K562 (cell line): Measurements from ENCODE around the gene CHRNA9. TPM values are rescaled to one million over a fixed set of nuclear protein-coding genes. Genes with fewer than 3 reads are reported as not detected.

ENCODE experiments used
- ATAC-seq: fragments of 200-7000 bp; cut with Tn5 transposase; 3 replicates; pipeline ENCODE4 v1.9.1; 2020; ENCODE audit warnings: moderate library complexity
- BruUV-seq: library from RNA; stranded (reverse); fragments of 400-500 nt; replicated peaks from 2 replicates; lab custom pipeline; 2021; lab: Mats Ljungman, UMichigan
- CTCF ChIA-PET: fragments of 300-600 bp; formaldehyde crosslinking; extraction: SDS; loops from one replicate; lab custom pipeline; 2021; ENCODE audit warnings: low intra/inter-chr PET ratio; lab: Yijun Ruan, JAX
- POLR2A ChIA-PET: fragments of 300-600, 350-650 bp; sonication (Branson Sonifier 250); formaldehyde crosslinking; extraction: SDS; loops from one replicate; lab custom pipeline; 2021; ENCODE audit warnings: antibody characterized with exemption, inconsistent platforms; lab: Yijun Ruan, JAX
- DNase-seq, 4 experiments: peaks; one replicate each; pipeline versions ENCODE4 v3.0.0 to v3.0.0-alpha.2; 2011 to 2018; ENCODE audit warnings: low spot score in 3 of 4, mixed read lengths in 3 of 4; ENCODE audit errors: extremely low read depth in 1 of 4
- FAIRE-seq: peaks from 2 replicates; lab custom pipeline; 2011; peaks lifted over from hg19 to GRCh38; lab: Jason Lieb, UNC
- H2AFZ ChIP-seq: 2 replicates; pipeline ENCODE4 v1.6.0; 2011; ENCODE audit warnings: low read depth, low read length, control low read depth, inconsistent platforms
- H3K27ac ChIP-seq: fragments of 200-600 bp; 3 replicates; pipeline ENCODE4 v1.8.0; 2011; ENCODE audit warnings: low read depth, mild to moderate bottlenecking, control low read depth, inconsistent platforms, low read length, moderate library complexity, mixed read lengths; ENCODE audit errors: extremely low read depth
- H3K27me3 ChIP-seq, 2 experiments: fragments of 300-600 bp in 1 of 2; 2 replicates in 1 of 2; 3 replicates in 1 of 2; pipeline versions ENCODE4 v1.6.0 to v1.8.0; 2011; ENCODE audit warnings: inconsistent platforms in 2 of 2, low read length in 2 of 2, mild to moderate bottlenecking in 1 of 2, mixed read lengths in 1 of 2, moderate library complexity in 1 of 2; ENCODE audit not compliant: control insufficient read depth in 2 of 2, insufficient read depth in 2 of 2
- H3K36me3 ChIP-seq: fragments of 300-600 bp; 3 replicates; pipeline ENCODE4 v1.8.0; 2011; ENCODE audit warnings: mild to moderate bottlenecking, low read length, inconsistent platforms; ENCODE audit not compliant: control insufficient read depth, insufficient read depth
- H3K4me1 ChIP-seq, 2 experiments: fragments of 200-600 bp in 1 of 2; replicated peaks in 1 of 2; 2 replicates in 1 of 2; 3 replicates in 1 of 2; pipeline versions ENCODE4 v1.5.1 to v1.8.0; 2011; ENCODE audit warnings: inconsistent platforms in 2 of 2, low read length in 2 of 2, mild to moderate bottlenecking in 1 of 2, mixed read lengths in 1 of 2, moderate library complexity in 1 of 2; ENCODE audit not compliant: control insufficient read depth in 2 of 2, insufficient read depth in 2 of 2
- H3K4me2 ChIP-seq: 2 replicates; pipeline ENCODE4 v1.6.1; 2011; ENCODE audit warnings: low read length, control low read depth, inconsistent platforms, mixed read lengths; ENCODE audit not compliant: insufficient read depth
- H3K4me3 ChIP-seq: fragments of 200-600 bp; sonication (generic), shearing (Covaris generic); 2 replicates; pipeline ENCODE4 v1.5.1; 2016; ENCODE audit warnings: control low read depth, inconsistent platforms
- H3K79me2 ChIP-seq: fragments of 200-600 bp; 3 replicates; pipeline ENCODE4 v1.8.0; 2011; ENCODE audit warnings: low read length, inconsistent platforms; ENCODE audit not compliant: control insufficient read depth, insufficient read depth
- H3K9ac ChIP-seq, 2 experiments: 2 replicates each; pipeline versions ENCODE4 v1.6.0 to v1.6.1; 2011; ENCODE audit warnings: low read depth in 2 of 2, low read length in 2 of 2, control low read depth in 1 of 2, inconsistent platforms in 1 of 2, mild to moderate bottlenecking in 1 of 2, mixed read lengths in 1 of 2; ENCODE audit not compliant: insufficient read depth in 1 of 2
- H3K9me1 ChIP-seq: one replicate; pipeline ENCODE4 v1.6.0; 2011; ENCODE audit warnings: inconsistent platforms, mild to moderate bottlenecking, low read length, moderate library complexity; ENCODE audit not compliant: control insufficient read depth, insufficient read depth
- H3K9me3 ChIP-seq: replicated peaks from 2 replicates; pipeline ENCODE4 v1.5.1; 2011; ENCODE audit warnings: low read depth, low read length, inconsistent platforms; ENCODE audit not compliant: control insufficient read depth, insufficient read depth
- H4K20me1 ChIP-seq: replicated peaks from 2 replicates; pipeline ENCODE4 v1.6.1; 2011; ENCODE audit warnings: low read length, inconsistent platforms, mixed read lengths; ENCODE audit not compliant: control insufficient read depth, insufficient read depth
- CBX8 ChIP-seq: fragments of 200-600 bp; sonication (generic); IDR thresholded peaks from 2 replicates; pipeline ENCODE4 v1.6.1; 2012; ENCODE audit warnings: borderline replicate concordance, mixed run types, low read depth, mild to moderate bottlenecking, moderate library complexity, mixed read lengths, low read length, control low read depth, inconsistent platforms; ENCODE audit not compliant: poor library complexity, severe bottlenecking; ENCODE audit errors: extremely low read depth
- ERF ChIP-seq: fragments of 450-650 bp; formaldehyde crosslinking; IDR thresholded peaks from 2 replicates; pipeline ENCODE4 v1.4.0; 2020; ENCODE audit warnings: mild to moderate bottlenecking, mixed read lengths
- FOXM1 ChIP-seq, 2 experiments: fragments of 450-650 bp in 1 of 2; sonication (generic) in 1 of 2; formaldehyde crosslinking in 1 of 2; IDR thresholded peaks; 2 replicates each; pipeline versions ENCODE4 v1.6.1 to v1.9.0; 2017 to 2022; ENCODE audit warnings: low read depth in 2 of 2, mild to moderate bottlenecking in 2 of 2, missing genetic modification reagents in 1 of 2, moderate library complexity in 1 of 2
- MTA3 ChIP-seq: fragments of 450-650 bp; formaldehyde crosslinking; IDR thresholded peaks from 2 replicates; pipeline ENCODE4 v1.6.1; 2017; ENCODE audit warnings: mild to moderate bottlenecking, borderline replicate concordance
- POLR2AphosphoS2 ChIP-seq: IDR thresholded peaks from 2 replicates; pipeline ENCODE4 v1.6.1; 2012; ENCODE audit warnings: low read length, improper control_type of control experiment
- RBM25 ChIP-seq: fragments of 200-400 bp; formaldehyde crosslinking; IDR thresholded peaks from 2 replicates; pipeline ENCODE4 v1.6.1; 2018; ENCODE audit warnings: low read length, low read depth, moderate library complexity; ENCODE audit not compliant: severe bottlenecking
- USF1 ChIP-seq: sonication (generic); formaldehyde crosslinking; IDR thresholded peaks from 2 replicates; pipeline ENCODE4 v1.9.0; 2022; ENCODE audit warnings: mild to moderate bottlenecking, missing genetic modification reagents
- ZBTB1 ChIP-seq: sonication (generic); formaldehyde crosslinking; IDR thresholded peaks from 2 replicates; pipeline ENCODE4 v1.8.1; 2023; ENCODE audit warnings: missing genetic modification reagents, low read depth, mild to moderate bottlenecking, borderline replicate concordance
- ZBTB17 ChIP-seq: fragments of 450-650 bp; formaldehyde crosslinking; IDR thresholded peaks from 2 replicates; pipeline ENCODE4 v1.4.0; 2020; ENCODE audit warnings: mild to moderate bottlenecking
- ZNF316 ChIP-seq: fragments of 450-650 bp; IDR thresholded peaks from 2 replicates; pipeline ENCODE4 v1.6.1; 2016
- ZNF431 ChIP-seq: sonication (generic); formaldehyde crosslinking; IDR thresholded peaks from 2 replicates; pipeline ENCODE4 v1.8.0; 2022; ENCODE audit warnings: mild to moderate bottlenecking, missing genetic modification reagents
- WGBS: fragments of 100-300 bp; shearing (Covaris generic); methylation state at CpG from one replicate; pipeline ENCODE4 v1.1.6; 2016; ENCODE audit warnings: low coverage, mixed read lengths; ENCODE audit not compliant: insufficient coverage; ENCODE audit errors: missing lambda C conversion rate; 5-methylcytosine and 5-hydroxymethylcytosine counted together
- in situ Hi-C: fragments of 300-500 bp; cut with MboI; formaldehyde crosslinking; loops from 4 replicates; pipeline ENCODE4 v1.15.0; 2018; ENCODE audit warnings: inconsistent platforms, mixed read lengths
- intact Hi-C: fragments of 100-400 bp; cut with micrococcal nuclease; formaldehyde crosslinking; loops from 2 replicates; pipeline ENCODE4 v1.14.2; 2022
- polyA plus RNA-seq, 8 experiments: library from polyadenylated mRNA; depleted of rRNA in 4 of 8; stranded (reverse) in 5 of 8; unstranded in 3 of 8; fragments of >200 nt; fragmentation: Nextera tagmentation in 2 of 8; fragmentation: Illumina TruSeq in 1 of 8; extraction: Ambion mirVana in 2 of 8; extraction: Trizol in 1 of 8; gene quantifications; 2 replicates each; pipeline versions ENCODE4 v1.2.1 to v1.2.3, GENCODE V29; 2011 to 2014; ENCODE audit warnings: inconsistent platforms in 1 of 8, missing spikeins in 1 of 8
- total RNA-seq, 7 experiments: library from RNA; depleted of rRNA in 6 of 7; stranded (reverse); fragments of >200 nt in 6 of 7; fragmentation: Illumina TruSeq in 2 of 7; extraction: Trizol in 2 of 7; gene quantifications; 2 replicates each; pipeline versions ENCODE4 v1.2.1 to v1.2.3, GENCODE V29; 2011 to 2021; ENCODE audit warnings: low replicate concordance in 1 of 7
- TF ChIP-seq, protein P1 (sequence below): sonication (generic); formaldehyde crosslinking; IDR thresholded peaks from 2 replicates; pipeline ENCODE4 v1.8.0; 2023; ENCODE audit warnings: mild to moderate bottlenecking, missing genetic modification reagents

Gene CHRNA9
- total and polyA plus RNA-seq, 9 of the 15 experiments (the other 6 are each of a cell fraction or from before 2014, with no cell fraction given): not detected

GRCh38 chr4:40349561-40350198, 14.5 kb downstream of the CHRNA9 start:
- FAIRE-seq (no peak), ATAC-seq (no peak), DNase-seq (no peak)
- H3K4me3 ChIP-seq: no peak overlapping the region
- POLR2A ChIA-PET: interaction anchor here (0.8 kb wide), 1 partner anchor 132 kb away, joined by 3 read pairs; no protein-coding TSS in a partner anchor
- CTCF ChIA-PET: no interaction called here
- H3K9me1 ChIP-seq: no peaks in the 10 kb centered on the region
- H3K9ac ChIP-seq: no peak overlapping the region
- WGBS: 0% methylated on average over 5 of the region's 5 CpGs
- TF ChIP-seq ZBTB1 (CRISPR knock-in tag) (no peak), CBX8 (no peak), POLR2AphosphoS2 (no peak), ZBTB17 (CRISPR knock-in tag) (no peak), MTA3 (no peak), ERF (no peak), ZNF316 (no peak), RBM25 (no peak), ZNF431 (no peak), USF1 (CRISPR knock-in tag) (no peak), FOXM1 (IDR thresholded peaks at IDR 0.05; ENCODE audit: low read depth) (no peak), FOXM1 (CRISPR knock-in tag; IDR thresholded peaks at IDR 0.05; ENCODE audit: low read depth) (no peak)
- TF ChIP-seq, protein P1, sequence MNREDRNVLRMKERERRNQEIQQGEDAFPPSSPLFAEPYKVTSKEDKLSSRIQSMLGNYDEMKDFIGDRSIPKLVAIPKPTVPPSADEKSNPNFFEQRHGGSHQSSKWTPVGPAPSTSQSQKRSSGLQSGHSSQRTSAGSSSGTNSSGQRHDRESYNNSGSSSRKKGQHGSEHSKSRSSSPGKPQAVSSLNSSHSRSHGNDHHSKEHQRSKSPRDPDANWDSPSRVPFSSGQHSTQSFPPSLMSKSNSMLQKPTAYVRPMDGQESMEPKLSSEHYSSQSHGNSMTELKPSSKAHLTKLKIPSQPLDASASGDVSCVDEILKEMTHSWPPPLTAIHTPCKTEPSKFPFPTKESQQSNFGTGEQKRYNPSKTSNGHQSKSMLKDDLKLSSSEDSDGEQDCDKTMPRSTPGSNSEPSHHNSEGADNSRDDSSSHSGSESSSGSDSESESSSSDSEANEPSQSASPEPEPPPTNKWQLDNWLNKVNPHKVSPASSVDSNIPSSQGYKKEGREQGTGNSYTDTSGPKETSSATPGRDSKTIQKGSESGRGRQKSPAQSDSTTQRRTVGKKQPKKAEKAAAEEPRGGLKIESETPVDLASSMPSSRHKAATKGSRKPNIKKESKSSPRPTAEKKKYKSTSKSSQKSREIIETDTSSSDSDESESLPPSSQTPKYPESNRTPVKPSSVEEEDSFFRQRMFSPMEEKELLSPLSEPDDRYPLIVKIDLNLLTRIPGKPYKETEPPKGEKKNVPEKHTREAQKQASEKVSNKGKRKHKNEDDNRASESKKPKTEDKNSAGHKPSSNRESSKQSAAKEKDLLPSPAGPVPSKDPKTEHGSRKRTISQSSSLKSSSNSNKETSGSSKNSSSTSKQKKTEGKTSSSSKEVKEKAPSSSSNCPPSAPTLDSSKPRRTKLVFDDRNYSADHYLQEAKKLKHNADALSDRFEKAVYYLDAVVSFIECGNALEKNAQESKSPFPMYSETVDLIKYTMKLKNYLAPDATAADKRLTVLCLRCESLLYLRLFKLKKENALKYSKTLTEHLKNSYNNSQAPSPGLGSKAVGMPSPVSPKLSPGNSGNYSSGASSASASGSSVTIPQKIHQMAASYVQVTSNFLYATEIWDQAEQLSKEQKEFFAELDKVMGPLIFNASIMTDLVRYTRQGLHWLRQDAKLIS (CRISPR knock-in tag): no peak
- no peaks in the 10 kb centered on the region for H3K9me3 ChIP-seq
- no peaks in the 10 kb centered on the region for H3K79me2 ChIP-seq
- no TSS peak for BruUV-seq
- H3K4me2 ChIP-seq: no peak overlapping the region
- no peaks in the 10 kb centered on the region for H3K36me3 ChIP-seq
- H2AFZ ChIP-seq: no peak overlapping the region
- no peak overlapping the region for H3K27ac ChIP-seq
- in situ Hi-C loops: no loop called here
- intact Hi-C loops: no loop called here
- H3K27me3 ChIP-seq: peaks cover 23 to 26% of the 10 kb centered on the region in 2 experiments
- no peaks in the 10 kb centered on the region for H4K20me1 ChIP-seq
- H3K4me1 ChIP-seq: no peaks in the 10 kb centered on the region
